ENCODE data around the gene VDR.

GRCh38 chr12:47903151-47903611 is 1.6 kb downstream of the VDR start:
- TF ChIP-seq CTCF (IDR thresholded peaks at IDR 0.05): no peak
- TF ChIP-seq EZH2phosphoT487 (IDR thresholded peaks at IDR 0.05): no peak
